ENCODE results near the gene PFN3. TPM values are rescaled to one million over a fixed set of nuclear protein-coding genes. Genes with fewer than 3 reads are reported as not detected.

PFN3 gene
- total RNA-seq, 1 donor from 2014 or later, result not detected

DNA sequence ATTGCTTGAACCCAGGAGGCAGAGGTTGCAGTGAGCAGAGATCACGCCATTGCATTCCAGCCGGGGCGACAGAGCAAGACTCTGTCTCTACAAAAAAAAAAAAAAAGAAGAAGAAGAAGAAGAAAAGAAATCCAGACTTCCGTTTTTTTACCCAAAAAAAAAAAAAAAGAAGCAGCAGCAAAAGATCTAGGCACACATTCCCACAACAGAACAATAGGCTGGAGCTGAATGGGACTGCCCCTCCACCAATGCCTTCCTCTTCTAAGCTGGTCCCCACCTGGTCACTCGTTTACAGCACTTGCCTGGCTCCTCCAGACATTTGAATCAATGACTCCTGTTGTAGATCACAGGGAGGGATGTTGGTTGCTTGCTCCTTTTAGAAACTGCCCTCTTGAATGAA is 47.4 kb downstream of the PFN3 start:
- Histone ChIP-seq H3K9ac (ENCODE audit: low read length) (no peak overlapping the region), H3K27ac (ENCODE audit: low read depth, low read length) (no peak overlapping the region), H3K4me2 (ENCODE audit: low read length) (no peak overlapping the region), H3K27me3 (ENCODE audit: insufficient read depth, low read length) (no peaks in the 10 kb centered on the region), H3K4me3 (ENCODE audit: insufficient read depth, low read depth, low read length) (no peak overlapping the region), H3K79me2 (ENCODE audit: insufficient read depth, low read length) (peaks cover 32% of the 10 kb centered on the region), H2AFZ (ENCODE audit: low read depth, low read length) (no peak overlapping the region), H3K9me3 (ENCODE audit: insufficient read depth, low read depth, low read length) (no peaks in the 10 kb centered on the region), H3K36me3 (ENCODE audit: insufficient read depth, low read length) (peaks cover 7% of the 10 kb centered on the region), H4K20me1 (ENCODE audit: insufficient read depth, low read length) (peaks cover 21% of the 10 kb centered on the region), H3K4me1 (ENCODE audit: insufficient read depth, low read length) (peaks cover 25% of the 10 kb centered on the region)
- no peak for FAIRE-seq
- Mint-ChIP-seq H3K36me3 (ENCODE audit: low read depth, unreplicated experiment) (peaks cover 2% of the 10 kb centered on the region), H3K27ac (ENCODE audit: unreplicated experiment) (peak overlapping the region; percentile 47), H3K27me3 (ENCODE audit: low read depth, unreplicated experiment) (peaks cover 5% of the 10 kb centered on the region), H3K4me3 (ENCODE audit: unreplicated experiment) (peak overlapping the region; percentile 45), H3K9me3 (ENCODE audit: unreplicated experiment) (peaks cover 6% of the 10 kb centered on the region), H3K4me1 (ENCODE audit: low read depth, unreplicated experiment) (peaks cover 29% of the 10 kb centered on the region)
- TF ChIP-seq EZH2 (IDR thresholded peaks at IDR 0.05; ENCODE audit: insufficient read depth, low read length) (no peak), CTCF (IDR thresholded peaks at IDR 0.05; ENCODE audit: insufficient read depth, low read depth, low read length) (no peak)
- DNase-seq (ENCODE audit: low read depth), result no peak

GRCh38 chr5:177351392-177352329 is 48.8 kb downstream of the PFN3 start, which contains the start of gene LMAN2:
LMAN2 (minus strand) TSS chr5:177351668; CDS start chr5:177351647, 21 bp downstream.
- H3K36me3 Mint-ChIP-seq (ENCODE audit: low read depth, unreplicated experiment), result peaks cover 2% of the 10 kb centered on the region
- H3K9me3 Mint-ChIP-seq (ENCODE audit: unreplicated experiment), result peaks cover 6% of the 10 kb centered on the region
- TF ChIP-seq EZH2 (IDR thresholded peaks at IDR 0.05; ENCODE audit: insufficient read depth, low read length), result no peak
- no peak for TF ChIP-seq CTCF (IDR thresholded peaks at IDR 0.05; ENCODE audit: insufficient read depth, low read depth, low read length)
- peak within 1 kb of the TSS; percentile 93 for H3K4me2 ChIP-seq (ENCODE audit: low read length)
- H3K4me1 ChIP-seq (ENCODE audit: insufficient read depth, low read length), result peaks cover 18% of the 10 kb centered on the region
- FAIRE-seq (no peak), DNase-seq (ENCODE audit: low read depth) (peak; percentile 96)
- H3K4me3 ChIP-seq (ENCODE audit: insufficient read depth, low read depth, low read length), result peak within 1 kb of the TSS; percentile 90
- H3K9me3 ChIP-seq (ENCODE audit: insufficient read depth, low read depth, low read length), result no peaks in the 10 kb centered on the region
- peak within 1 kb of the TSS; percentile 96 for H3K27ac ChIP-seq (ENCODE audit: low read depth, low read length)
- H3K79me2 ChIP-seq (ENCODE audit: insufficient read depth, low read length), result peaks cover 46% of the 10 kb centered on the region
- H3K27me3 ChIP-seq (ENCODE audit: insufficient read depth, low read length), result no peaks in the 10 kb centered on the region
- H3K27ac Mint-ChIP-seq (ENCODE audit: unreplicated experiment), result peak within 1 kb of the TSS; percentile 98
- H3K4me1 Mint-ChIP-seq (ENCODE audit: low read depth, unreplicated experiment), result peaks cover 21% of the 10 kb centered on the region
- H3K4me3 Mint-ChIP-seq (ENCODE audit: unreplicated experiment), result peak within 1 kb of the TSS; percentile 98
- peaks cover 17% of the 10 kb centered on the region for H3K36me3 ChIP-seq (ENCODE audit: insufficient read depth, low read length)
- peak within 1 kb of the TSS; percentile 88 for H2AFZ ChIP-seq (ENCODE audit: low read depth, low read length)
- peaks cover 34% of the 10 kb centered on the region for H4K20me1 ChIP-seq (ENCODE audit: insufficient read depth, low read length)
- peaks cover 5% of the 10 kb centered on the region for H3K27me3 Mint-ChIP-seq (ENCODE audit: low read depth, unreplicated experiment)
- H3K9ac ChIP-seq (ENCODE audit: low read length), result peak within 1 kb of the TSS; percentile 93

Data from astrocyte (in vitro differentiated cells and primary cell).